ENCODE data around the gene P4HA2.

P4HA2 gene

GRCh38 chr5:132250547-132250946 lies 22.9 kb upstream of the P4HA2 start:
- no peak overlapping the region for H3K9ac ChIP-seq (ENCODE audit: low read depth in 1 of 2, low read length in 2 of 2)
- H3K36me3 ChIP-seq (ENCODE audit: control insufficient read depth in 1 of 2, insufficient read depth in 2 of 2, low read length in 2 of 2): no peaks in the 10 kb centered on the region
- no peaks in the 10 kb centered on the region for H3K27me3 ChIP-seq (ENCODE audit: control insufficient read depth in 1 of 2, insufficient read depth in 2 of 2, low read length in 2 of 2)
- peaks cover 11 to 13% of the 10 kb centered on the region in 2 donors for H3K4me1 ChIP-seq (ENCODE audit: control insufficient read depth in 1 of 2, insufficient read depth in 2 of 2, low read length in 2 of 2)
- H3K27ac ChIP-seq (ENCODE audit: low read depth, low read length): no peak overlapping the region
- H3K9me3 ChIP-seq (ENCODE audit: control insufficient read depth in 1 of 2, low read length in 2 of 2): no peaks in the 10 kb centered on the region
- no peak overlapping the region for H3K4me3 ChIP-seq (ENCODE audit: low read depth in 1 of 2, low read length in 2 of 2)

GRCh38 chr5:132246806-132247205 lies 19.2 kb upstream of the P4HA2 start:
- H3K4me3 ChIP-seq (ENCODE audit: low read depth in 1 of 2, low read length in 2 of 2): no peak overlapping the region
- no peaks in the 10 kb centered on the region for H3K27me3 ChIP-seq (ENCODE audit: control insufficient read depth in 1 of 2, insufficient read depth in 2 of 2, low read length in 2 of 2)
- no peak overlapping the region for H3K27ac ChIP-seq (ENCODE audit: low read depth, low read length)
- H3K36me3 ChIP-seq (ENCODE audit: control insufficient read depth in 1 of 2, insufficient read depth in 2 of 2, low read length in 2 of 2): no peaks in the 10 kb centered on the region
- peaks cover 7 to 11% of the 10 kb centered on the region in 2 donors for H3K4me1 ChIP-seq (ENCODE audit: control insufficient read depth in 1 of 2, insufficient read depth in 2 of 2, low read length in 2 of 2)
- no peak overlapping the region for H3K9ac ChIP-seq (ENCODE audit: low read depth in 1 of 2, low read length in 2 of 2)
- H3K9me3 ChIP-seq (ENCODE audit: control insufficient read depth in 1 of 2, low read length in 2 of 2): peaks cover 0 to 4% of the 10 kb centered on the region in 2 donors

GRCh38 chr5:132245593-132245992 lies 17.9 kb upstream of the P4HA2 start:
- Histone ChIP-seq H3K27me3 (ENCODE audit: control insufficient read depth in 1 of 2, insufficient read depth in 2 of 2, low read length in 2 of 2) (no peaks in the 10 kb centered on the region), H3K4me1 (ENCODE audit: control insufficient read depth in 1 of 2, insufficient read depth in 2 of 2, low read length in 2 of 2) (peaks cover 7 to 11% of the 10 kb centered on the region in 2 donors), H3K9ac (ENCODE audit: low read depth in 1 of 2, low read length in 2 of 2) (no peak overlapping the region), H3K27ac (ENCODE audit: low read depth, low read length) (no peak overlapping the region), H3K4me3 (ENCODE audit: low read depth in 1 of 2, low read length in 2 of 2) (no peak overlapping the region), H3K36me3 (ENCODE audit: control insufficient read depth in 1 of 2, insufficient read depth in 2 of 2, low read length in 2 of 2) (no peaks in the 10 kb centered on the region), H3K9me3 (ENCODE audit: control insufficient read depth in 1 of 2, low read length in 2 of 2) (peaks cover 0 to 4% of the 10 kb centered on the region in 2 donors)

DNA sequence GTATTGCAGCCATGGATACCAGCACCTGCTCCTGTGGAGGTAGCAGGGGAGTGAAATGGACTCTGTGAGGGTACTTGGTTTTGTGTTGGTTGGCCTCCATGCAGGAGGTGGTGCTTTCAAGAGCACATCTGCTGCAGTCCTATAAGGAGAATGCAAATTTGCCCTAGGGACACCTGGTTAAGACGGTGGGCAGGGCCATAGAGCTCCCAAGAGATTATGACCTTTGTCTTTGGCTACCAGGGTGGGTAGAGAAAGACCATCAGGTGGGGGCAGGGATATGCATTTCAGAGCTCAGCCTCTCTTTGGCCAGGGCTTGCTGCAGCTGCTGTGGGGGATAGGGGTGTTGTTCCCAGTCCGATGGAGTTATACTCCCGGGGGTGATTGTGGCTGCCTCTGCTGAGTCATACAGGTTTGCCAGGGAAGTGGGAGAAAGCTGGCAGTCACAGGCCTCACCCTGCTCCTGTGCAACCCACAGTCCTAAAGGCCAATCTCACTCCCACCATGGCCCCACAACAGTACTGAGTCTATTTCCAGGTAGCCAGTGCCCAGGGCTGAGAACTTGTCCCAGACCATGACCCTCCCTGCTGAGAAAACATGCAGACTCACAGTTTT lies 15.8 kb upstream of the P4HA2 start:
- no peak overlapping the region for H3K27ac ChIP-seq (ENCODE audit: low read depth, low read length)
- no peaks in the 10 kb centered on the region for H3K36me3 ChIP-seq (ENCODE audit: control insufficient read depth in 1 of 2, insufficient read depth in 2 of 2, low read length in 2 of 2)
- H3K27me3 ChIP-seq (ENCODE audit: control insufficient read depth in 1 of 2, insufficient read depth in 2 of 2, low read length in 2 of 2): no peaks in the 10 kb centered on the region
- no peak overlapping the region for H3K9ac ChIP-seq (ENCODE audit: low read depth in 1 of 2, low read length in 2 of 2)
- H3K4me3 ChIP-seq (ENCODE audit: low read depth in 1 of 2, low read length in 2 of 2): no peak overlapping the region
- peaks cover 0 to 4% of the 10 kb centered on the region in 2 donors for H3K9me3 ChIP-seq (ENCODE audit: control insufficient read depth in 1 of 2, low read length in 2 of 2)
- peaks cover 7 to 11% of the 10 kb centered on the region in 2 donors for H3K4me1 ChIP-seq (ENCODE audit: control insufficient read depth in 1 of 2, insufficient read depth in 2 of 2, low read length in 2 of 2)

- H3K9me3 ChIP-seq (ENCODE audit: control insufficient read depth in 1 of 2, low read length in 2 of 2): peaks cover 0 to 4% of the 10 kb centered on the region in 2 donors
- no peak overlapping the region for H3K9ac ChIP-seq (ENCODE audit: low read depth in 1 of 2, low read length in 2 of 2)
- H3K27me3 ChIP-seq (ENCODE audit: control insufficient read depth in 1 of 2, insufficient read depth in 2 of 2, low read length in 2 of 2): no peaks in the 10 kb centered on the region
- H3K4me1 ChIP-seq (ENCODE audit: control insufficient read depth in 1 of 2, insufficient read depth in 2 of 2, low read length in 2 of 2): peaks cover 4 to 7% of the 10 kb centered on the region in 2 donors
- no peak overlapping the region for H3K27ac ChIP-seq (ENCODE audit: low read depth, low read length)
- H3K4me3 ChIP-seq (ENCODE audit: low read depth in 1 of 2, low read length in 2 of 2): no peak overlapping the region
- no peaks in the 10 kb centered on the region for H3K36me3 ChIP-seq (ENCODE audit: control insufficient read depth in 1 of 2, insufficient read depth in 2 of 2, low read length in 2 of 2)
These were observed 12.1 kb upstream of the P4HA2 start for GRCh38 chr5:132239776-132240175.

GRCh38 chr5:132238901-132239500 lies 11.3 kb upstream of the P4HA2 start:
- Histone ChIP-seq H3K27me3 (ENCODE audit: control insufficient read depth in 1 of 2, insufficient read depth in 2 of 2, low read length in 2 of 2) (no peaks in the 10 kb centered on the region), H3K4me1 (ENCODE audit: control insufficient read depth in 1 of 2, insufficient read depth in 2 of 2, low read length in 2 of 2) (peaks cover 4 to 7% of the 10 kb centered on the region in 2 donors), H3K27ac (ENCODE audit: low read depth, low read length) (no peak overlapping the region), H3K9ac (ENCODE audit: low read depth in 1 of 2, low read length in 2 of 2) (no peak overlapping the region), H3K9me3 (ENCODE audit: control insufficient read depth in 1 of 2, low read length in 2 of 2) (peaks cover 0 to 4% of the 10 kb centered on the region in 2 donors), H3K4me3 (ENCODE audit: low read depth in 1 of 2, low read length in 2 of 2) (no peak overlapping the region), H3K36me3 (ENCODE audit: control insufficient read depth in 1 of 2, insufficient read depth in 2 of 2, low read length in 2 of 2) (no peaks in the 10 kb centered on the region)

DNA sequence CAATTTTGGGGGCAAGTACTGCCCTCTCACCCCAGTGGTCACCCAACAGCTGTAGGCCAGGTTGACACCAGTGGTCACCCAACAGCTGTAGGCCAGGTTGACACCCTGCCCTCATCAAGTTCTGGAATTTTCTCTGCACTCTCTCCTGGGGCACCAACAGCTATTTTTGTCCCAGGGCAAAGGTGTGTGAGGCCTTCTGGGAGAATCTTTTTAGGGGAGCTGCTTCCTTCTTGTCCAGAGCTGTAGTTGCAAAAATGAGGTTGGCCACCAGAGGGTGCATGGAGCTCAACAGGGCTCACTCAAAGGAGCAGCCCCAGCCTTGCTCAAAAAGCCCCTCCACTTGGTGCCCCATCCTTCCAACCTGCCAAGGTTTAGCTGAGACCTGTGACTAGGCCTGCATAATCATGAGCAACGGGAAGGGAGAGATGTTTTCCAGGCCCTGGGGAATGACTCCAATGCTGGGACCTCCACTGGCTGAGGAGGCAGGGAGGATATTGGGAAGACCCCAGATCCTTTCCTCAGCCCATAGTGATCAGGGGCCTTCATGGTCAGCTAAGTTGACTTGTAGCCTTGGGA lies 10.6 kb upstream of the P4HA2 start:
- Histone ChIP-seq H3K27ac (ENCODE audit: low read depth, low read length) (no peak overlapping the region), H3K9me3 (ENCODE audit: control insufficient read depth in 1 of 2, low read length in 2 of 2) (no peaks in the 10 kb centered on the region), H3K4me1 (ENCODE audit: control insufficient read depth in 1 of 2, insufficient read depth in 2 of 2, low read length in 2 of 2) (no peaks in the 10 kb centered on the region), H3K4me3 (ENCODE audit: low read depth in 1 of 2, low read length in 2 of 2) (no peak overlapping the region), H3K27me3 (ENCODE audit: control insufficient read depth in 1 of 2, insufficient read depth in 2 of 2, low read length in 2 of 2) (no peaks in the 10 kb centered on the region), H3K36me3 (ENCODE audit: control insufficient read depth in 1 of 2, insufficient read depth in 2 of 2, low read length in 2 of 2) (no peaks in the 10 kb centered on the region), H3K9ac (ENCODE audit: low read depth in 1 of 2, low read length in 2 of 2) (no peak overlapping the region)

GRCh38 chr5:132237670-132238069 lies 10.0 kb upstream of the P4HA2 start:
- Histone ChIP-seq H3K9me3 (ENCODE audit: control insufficient read depth in 1 of 2, low read length in 2 of 2) (no peaks in the 10 kb centered on the region), H3K27me3 (ENCODE audit: control insufficient read depth in 1 of 2, insufficient read depth in 2 of 2, low read length in 2 of 2) (no peaks in the 10 kb centered on the region), H3K4me1 (ENCODE audit: control insufficient read depth in 1 of 2, insufficient read depth in 2 of 2, low read length in 2 of 2) (no peaks in the 10 kb centered on the region), H3K27ac (ENCODE audit: low read depth, low read length) (no peak overlapping the region), H3K36me3 (ENCODE audit: control insufficient read depth in 1 of 2, insufficient read depth in 2 of 2, low read length in 2 of 2) (no peaks in the 10 kb centered on the region), H3K4me3 (ENCODE audit: low read depth in 1 of 2, low read length in 2 of 2) (no peak overlapping the region), H3K9ac (ENCODE audit: low read depth in 1 of 2, low read length in 2 of 2) (no peak overlapping the region)

DNA sequence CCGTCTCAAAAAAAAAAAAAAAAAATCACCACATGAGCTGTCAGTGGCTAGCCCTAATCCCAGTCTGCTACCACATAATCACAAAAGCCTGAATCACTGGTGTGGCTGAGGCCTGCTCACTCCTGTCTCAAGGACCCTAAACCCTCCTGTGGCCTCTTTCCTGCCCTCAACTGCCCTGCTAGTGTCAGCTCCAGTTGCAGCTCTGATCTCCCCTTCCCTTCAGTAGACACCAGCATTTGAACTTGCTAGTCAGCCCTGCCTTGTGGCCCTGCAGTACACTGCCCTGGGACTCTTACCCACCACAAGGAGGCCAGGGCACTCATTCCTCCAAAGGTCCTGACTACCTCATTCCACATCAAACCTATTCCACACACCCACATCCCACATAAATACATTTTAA lies 9.5 kb upstream of the P4HA2 start:
- Histone ChIP-seq H3K9ac (ENCODE audit: low read depth in 1 of 2, low read length in 2 of 2) (no peak overlapping the region), H3K4me3 (ENCODE audit: low read depth in 1 of 2, low read length in 2 of 2) (no peak overlapping the region), H3K4me1 (ENCODE audit: control insufficient read depth in 1 of 2, insufficient read depth in 2 of 2, low read length in 2 of 2) (no peaks in the 10 kb centered on the region), H3K27ac (ENCODE audit: low read depth, low read length) (no peak overlapping the region), H3K9me3 (ENCODE audit: control insufficient read depth in 1 of 2, low read length in 2 of 2) (no peaks in the 10 kb centered on the region), H3K36me3 (ENCODE audit: control insufficient read depth in 1 of 2, insufficient read depth in 2 of 2, low read length in 2 of 2) (no peaks in the 10 kb centered on the region), H3K27me3 (ENCODE audit: control insufficient read depth in 1 of 2, insufficient read depth in 2 of 2, low read length in 2 of 2) (no peaks in the 10 kb centered on the region)

GRCh38 chr5:132235340-132235739 lies 7.7 kb upstream of the P4HA2 start:
- no peak overlapping the region for H3K27ac ChIP-seq (ENCODE audit: low read depth, low read length)
- no peaks in the 10 kb centered on the region for H3K27me3 ChIP-seq (ENCODE audit: control insufficient read depth in 1 of 2, insufficient read depth in 2 of 2, low read length in 2 of 2)
- no peak overlapping the region for H3K4me3 ChIP-seq (ENCODE audit: low read depth in 1 of 2, low read length in 2 of 2)
- H3K4me1 ChIP-seq (ENCODE audit: control insufficient read depth in 1 of 2, insufficient read depth in 2 of 2, low read length in 2 of 2): no peaks in the 10 kb centered on the region
- no peaks in the 10 kb centered on the region for H3K36me3 ChIP-seq (ENCODE audit: control insufficient read depth in 1 of 2, insufficient read depth in 2 of 2, low read length in 2 of 2)
- H3K9ac ChIP-seq (ENCODE audit: low read depth in 1 of 2, low read length in 2 of 2): no peak overlapping the region
- H3K9me3 ChIP-seq (ENCODE audit: control insufficient read depth in 1 of 2, low read length in 2 of 2): no peaks in the 10 kb centered on the region

All from duodenal mucosa (tissue), 2 donors.